HUES6 (cell line): ENCODE measurements around the gene KIAA0825.

ENCODE experiments used
- H3K27ac ChIP-seq: 2 replicates; pipeline ENCODE4 v1.7.0; 2013; ENCODE audit warnings: low read depth, mild to moderate bottlenecking, low read length, inconsistent platforms
- H3K27me3 ChIP-seq: 2 replicates; pipeline ENCODE4 v1.6.1; 2013; ENCODE audit warnings: low read length; ENCODE audit not compliant: control insufficient read depth, insufficient read depth
- H3K36me3 ChIP-seq: 2 replicates; pipeline ENCODE4 v1.6.1; 2013; ENCODE audit warnings: low read length; ENCODE audit not compliant: control insufficient read depth, insufficient read depth
- H3K4me1 ChIP-seq: 2 replicates; pipeline ENCODE4 v1.6.1; 2013; ENCODE audit warnings: low read length; ENCODE audit not compliant: control insufficient read depth, insufficient read depth
- H3K4me3 ChIP-seq: 2 replicates; pipeline ENCODE4 v1.5.1; 2013; ENCODE audit warnings: low read depth, low read length
- H3K9ac ChIP-seq: one replicate; pipeline ENCODE4 v1.6.1; 2013; ENCODE audit warnings: mild to moderate bottlenecking, low read length
- H3K9me3 ChIP-seq: 2 replicates; pipeline ENCODE4 v1.6.1; 2013; ENCODE audit warnings: low read depth, low read length; ENCODE audit not compliant: control insufficient read depth, insufficient read depth

KIAA0825 gene

GRCh38 chr5:94433397-94434163 is 184.8 kb downstream of the KIAA0825 start:
- H3K9ac ChIP-seq: no peak overlapping the region
- no peak overlapping the region for H3K27ac ChIP-seq
- no peaks in the 10 kb centered on the region for H3K36me3 ChIP-seq
- 0 out of 2 replicates have a peak, but pooled peaks cover 4% of the 10 kb centered on the region for H3K4me1 ChIP-seq
- H3K9me3 ChIP-seq: peaks cover 5% of the 10 kb centered on the region
- H3K4me3 ChIP-seq: no peak overlapping the region
- H3K27me3 ChIP-seq: no peaks in the 10 kb centered on the region

DNA sequence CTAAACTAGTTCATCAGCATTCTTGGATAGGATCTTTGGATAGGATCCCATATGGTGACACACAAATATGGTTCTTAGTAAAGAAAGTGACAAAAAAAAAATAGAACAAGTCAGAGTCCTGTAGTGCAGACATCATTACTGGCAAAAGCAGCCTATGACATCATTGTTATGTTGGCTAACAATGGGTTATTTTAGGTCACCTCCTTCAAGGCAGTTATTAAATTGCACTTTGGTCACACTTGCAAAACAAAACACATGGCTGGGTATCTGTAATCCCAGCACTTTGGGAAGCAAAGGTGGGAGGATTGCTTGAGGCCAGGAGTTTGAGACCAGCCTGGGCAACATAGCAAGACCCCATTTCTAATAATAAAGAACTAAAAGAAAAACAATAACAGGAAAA is 185.9 kb downstream of the KIAA0825 start:
- 0 out of 2 replicates have a peak, but pooled peaks cover 4% of the 10 kb centered on the region for H3K4me1 ChIP-seq
- no peak overlapping the region for H3K4me3 ChIP-seq
- H3K27me3 ChIP-seq: no peaks in the 10 kb centered on the region
- H3K9ac ChIP-seq: no peak overlapping the region
- peaks cover 5% of the 10 kb centered on the region for H3K9me3 ChIP-seq
- H3K27ac ChIP-seq: no peak overlapping the region
- no peaks in the 10 kb centered on the region for H3K36me3 ChIP-seq

- no peaks in the 10 kb centered on the region for H3K36me3 ChIP-seq
- peaks cover 5% of the 10 kb centered on the region for H3K9me3 ChIP-seq
- H3K27me3 ChIP-seq: no peaks in the 10 kb centered on the region
- H3K4me3 ChIP-seq: no peak overlapping the region
- 0 out of 2 replicates have a peak, but pooled peaks cover 4% of the 10 kb centered on the region for H3K4me1 ChIP-seq
- H3K27ac ChIP-seq: no peak overlapping the region
- no peak overlapping the region for H3K9ac ChIP-seq
Observed at GRCh38 chr5:94431696-94432095, 186.7 kb downstream of the KIAA0825 start.

GRCh38 chr5:94429566-94429965 is 188.8 kb downstream of the KIAA0825 start:
- Histone ChIP-seq H3K27me3 (no peaks in the 10 kb centered on the region), H3K9me3 (peaks cover 3% of the 10 kb centered on the region), H3K9ac (no peak overlapping the region), H3K4me3 (no peak overlapping the region), H3K27ac (no peak overlapping the region), H3K36me3 (no peaks in the 10 kb centered on the region), H3K4me1 (0 out of 2 replicates have a peak, but pooled peaks cover 4% of the 10 kb centered on the region)

DNA sequence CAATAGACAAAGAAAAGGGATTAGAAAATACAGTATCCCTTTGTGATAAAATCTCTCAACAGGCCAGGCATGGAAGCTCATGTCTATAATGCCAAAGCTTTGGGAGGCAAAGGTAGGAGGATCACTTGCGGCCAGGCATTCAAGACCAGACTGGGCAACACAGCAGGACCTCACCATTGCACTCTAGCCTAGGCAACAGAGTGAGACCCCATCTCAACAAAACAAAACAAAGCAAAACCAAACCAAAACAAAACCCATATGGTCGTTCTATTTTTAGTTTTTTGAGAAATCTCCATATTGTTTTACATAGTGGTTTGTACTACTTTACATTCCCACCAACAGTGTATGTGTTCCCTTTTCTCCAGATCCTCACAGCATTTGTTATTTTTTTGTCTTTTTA is 193.0 kb downstream of the KIAA0825 start:
- no peak overlapping the region for H3K27ac ChIP-seq
- H3K36me3 ChIP-seq: no peaks in the 10 kb centered on the region
- H3K9ac ChIP-seq: no peak overlapping the region
- no peak overlapping the region for H3K4me3 ChIP-seq
- H3K27me3 ChIP-seq: no peaks in the 10 kb centered on the region
- H3K4me1 ChIP-seq: peaks cover 9% of the 10 kb centered on the region
- H3K9me3 ChIP-seq: no peaks in the 10 kb centered on the region

GRCh38 chr5:94423411-94423810 is 195.0 kb downstream of the KIAA0825 start:
- Histone ChIP-seq H3K9me3 (no peaks in the 10 kb centered on the region), H3K36me3 (no peaks in the 10 kb centered on the region), H3K9ac (no peak overlapping the region), H3K4me3 (no peak overlapping the region), H3K27me3 (no peaks in the 10 kb centered on the region), H3K27ac (no peak overlapping the region), H3K4me1 (peaks cover 9% of the 10 kb centered on the region)

DNA sequence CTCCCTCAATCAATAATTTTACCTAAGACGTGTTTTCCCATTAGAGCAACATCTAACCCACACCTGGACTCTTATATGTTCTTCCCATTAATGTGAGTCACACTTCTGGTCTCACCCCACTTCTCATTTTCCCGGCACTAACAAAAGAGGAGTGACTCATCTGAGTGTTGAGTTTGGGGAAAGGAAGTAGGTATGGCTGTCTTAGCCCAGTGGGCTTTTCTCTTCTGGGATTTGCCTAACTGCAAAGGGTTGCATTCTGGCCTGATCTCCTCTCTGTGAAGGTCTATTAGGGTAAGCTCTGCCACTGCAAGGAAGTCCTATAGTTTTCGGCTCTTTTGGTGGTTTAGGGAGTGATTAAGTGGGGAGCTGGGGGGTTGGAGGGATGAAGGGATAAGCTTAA is 195.6 kb downstream of the KIAA0825 start:
- Histone ChIP-seq H3K4me3 (no peak overlapping the region), H3K27me3 (no peaks in the 10 kb centered on the region), H3K36me3 (no peaks in the 10 kb centered on the region), H3K4me1 (peaks cover 9% of the 10 kb centered on the region), H3K9me3 (no peaks in the 10 kb centered on the region), H3K27ac (no peak overlapping the region), H3K9ac (no peak overlapping the region)

DNA sequence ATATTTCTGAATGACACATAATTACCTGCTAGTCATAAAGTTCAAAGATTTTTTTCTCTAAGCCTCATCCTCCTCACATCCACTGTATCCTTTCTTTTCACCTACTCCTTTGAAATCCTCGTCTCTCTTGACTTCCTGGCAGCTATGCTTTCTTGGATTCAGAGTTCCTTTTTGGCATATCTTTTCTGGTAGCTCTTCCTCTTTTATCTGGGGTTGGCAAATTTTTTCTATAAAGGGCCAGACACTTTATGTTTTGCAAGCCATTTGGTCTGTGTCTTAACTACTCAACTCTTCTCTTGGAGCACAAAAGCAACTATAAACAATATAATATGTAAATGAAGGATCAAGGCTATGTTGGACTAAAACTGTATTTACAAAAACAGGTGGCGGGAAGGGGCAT is 197.5 kb downstream of the KIAA0825 start:
- H3K36me3 ChIP-seq: no peaks in the 10 kb centered on the region
- H3K27me3 ChIP-seq: no peaks in the 10 kb centered on the region
- no peak overlapping the region for H3K9ac ChIP-seq
- peaks cover 9% of the 10 kb centered on the region for H3K4me1 ChIP-seq
- no peaks in the 10 kb centered on the region for H3K9me3 ChIP-seq
- H3K27ac ChIP-seq: no peak overlapping the region
- no peak overlapping the region for H3K4me3 ChIP-seq

- Histone ChIP-seq H3K9me3 (no peaks in the 10 kb centered on the region), H3K27me3 (no peaks in the 10 kb centered on the region)
Observed at GRCh38 chr5:94415798-94416197, 202.6 kb downstream of the KIAA0825 start.

DNA sequence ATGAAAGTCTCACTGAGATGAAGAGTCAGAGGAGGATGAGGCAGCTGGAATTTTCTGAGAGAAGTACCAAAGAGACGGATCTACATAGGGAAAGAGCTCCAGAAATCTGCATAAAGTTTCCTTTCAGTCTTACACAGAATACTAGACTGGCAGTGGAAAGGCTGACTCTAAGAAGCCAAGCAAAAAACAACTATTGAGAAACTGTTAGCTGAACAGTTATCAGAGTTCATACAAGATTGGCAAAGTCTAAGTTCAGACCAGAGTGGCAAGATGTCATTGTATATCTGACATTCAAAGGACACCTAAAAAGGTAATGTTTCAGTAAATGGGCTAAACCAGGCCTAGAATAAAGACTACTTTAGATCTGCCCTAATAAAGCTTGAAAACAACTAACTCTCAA is 209.0 kb downstream of the KIAA0825 start:
- Histone ChIP-seq H3K9ac (no peak overlapping the region), H3K27ac (no peak overlapping the region), H3K4me3 (no peak overlapping the region), H3K4me1 (peaks cover 8% of the 10 kb centered on the region), H3K27me3 (no peaks in the 10 kb centered on the region), H3K36me3 (no peaks in the 10 kb centered on the region), H3K9me3 (no peaks in the 10 kb centered on the region)

More at GRCh38 chr5:94415798-94416197, 202.6 kb downstream of the KIAA0825 start:
- Histone ChIP-seq H3K36me3 (no peaks in the 10 kb centered on the region), H3K9ac (no peak overlapping the region), H3K4me3 (no peak overlapping the region), H3K27ac (no peak overlapping the region), H3K4me1 (no peaks in the 10 kb centered on the region)

DNA sequence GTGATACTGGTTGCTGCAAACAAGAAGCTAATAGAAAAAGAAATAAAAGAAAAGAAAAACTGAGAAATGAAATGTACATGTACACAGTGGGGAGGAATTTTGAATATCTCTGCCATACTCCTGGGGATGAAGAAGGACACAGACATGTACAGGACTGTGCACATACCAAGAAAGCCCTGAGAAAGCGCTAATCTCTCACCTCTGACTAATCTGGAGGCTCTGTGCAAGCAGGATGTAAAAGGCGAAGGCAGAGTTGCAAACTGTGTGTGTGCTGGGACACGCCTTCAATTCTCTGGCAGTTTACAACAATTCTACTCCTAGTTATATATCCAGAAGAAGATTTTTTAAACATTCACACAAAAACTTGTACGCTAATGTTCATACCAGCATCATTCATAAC is 211.4 kb downstream of the KIAA0825 start:
- Histone ChIP-seq H3K9me3 (no peaks in the 10 kb centered on the region), H3K27ac (no peak overlapping the region), H3K27me3 (no peaks in the 10 kb centered on the region), H3K4me1 (peaks cover 8% of the 10 kb centered on the region), H3K36me3 (no peaks in the 10 kb centered on the region), H3K9ac (no peak overlapping the region), H3K4me3 (no peak overlapping the region)
